Measurements from ENCODE around the gene GCAT.
"Not testable (repeated sequence)": the region's sequence is repeated elsewhere in the genome, so short reads cannot be mapped to it uniquely, and the experiment has no call there.

The GCAT gene

DNA sequence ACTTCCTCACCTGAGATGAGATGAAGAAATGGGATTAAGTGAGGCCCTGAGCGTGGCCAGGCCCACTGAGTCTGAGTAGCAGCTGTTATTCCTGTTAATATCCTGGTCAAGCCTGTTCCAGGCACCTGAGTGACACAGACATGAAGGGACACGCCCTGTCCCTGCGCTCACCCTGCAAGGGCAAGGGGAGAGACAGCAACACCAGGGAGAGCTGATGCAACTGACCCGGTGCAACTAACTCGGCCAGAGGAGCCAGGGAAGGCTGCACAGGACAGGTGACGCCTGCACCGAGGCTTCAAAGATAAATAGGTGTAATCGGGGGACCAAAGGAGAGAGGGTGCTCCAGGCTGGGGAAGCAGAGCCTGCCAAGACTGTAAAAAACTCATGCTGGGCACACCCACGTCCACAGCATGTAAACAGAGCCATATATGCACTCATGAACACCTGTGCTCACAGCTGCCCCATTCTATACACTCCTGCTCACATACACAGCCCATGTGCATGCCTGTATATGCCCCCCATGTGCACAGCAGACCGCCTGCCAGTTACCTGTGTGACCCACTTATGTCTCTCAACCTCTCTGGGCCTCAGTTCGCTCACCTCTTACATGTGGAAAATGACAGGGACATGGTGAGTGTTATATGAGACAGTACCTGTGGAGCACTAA is 22.8 kb upstream of the GCAT start:
- DNase-seq = no peak

DNA sequence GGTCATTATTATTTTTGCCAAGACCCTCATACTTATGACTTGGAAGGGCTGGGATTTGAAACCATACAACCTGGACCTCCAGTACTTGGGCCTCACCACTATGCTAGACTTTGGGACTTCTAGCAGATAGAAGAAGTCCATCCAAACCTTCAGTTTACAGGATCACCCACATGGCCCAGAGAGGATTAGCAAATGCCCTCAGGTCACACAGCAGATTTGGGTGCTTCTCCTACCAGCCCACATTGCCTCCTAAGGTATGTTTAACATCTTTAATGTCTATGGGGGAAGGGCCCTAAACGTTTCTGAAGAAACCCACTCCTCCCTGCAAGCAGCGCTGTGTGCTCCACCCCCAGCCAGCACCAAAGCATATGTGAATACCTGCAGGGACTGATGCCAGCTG is 17.5 kb upstream of the GCAT start:
- no peak for DNase-seq

DNA sequence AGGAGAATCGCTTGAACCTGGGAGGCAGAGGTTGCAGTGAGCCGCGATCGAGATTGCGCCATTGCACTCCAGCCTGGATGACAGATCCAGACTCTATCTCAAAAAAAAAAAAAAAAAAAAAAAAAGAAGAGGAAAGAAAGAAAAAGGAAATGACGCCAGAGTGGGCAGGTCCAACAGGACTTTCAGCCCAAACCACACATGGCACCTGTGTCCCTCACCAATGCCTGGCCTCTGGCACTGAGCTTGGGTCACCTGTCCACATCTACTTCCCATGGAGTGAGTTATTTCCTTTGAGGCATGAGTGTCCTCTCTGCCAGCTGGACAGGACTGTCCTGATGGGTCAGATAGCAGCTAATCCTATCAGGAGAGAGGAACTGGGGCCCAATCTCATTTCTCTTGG is 15.2 kb upstream of the GCAT start:
- DNase-seq = no peak

DNA sequence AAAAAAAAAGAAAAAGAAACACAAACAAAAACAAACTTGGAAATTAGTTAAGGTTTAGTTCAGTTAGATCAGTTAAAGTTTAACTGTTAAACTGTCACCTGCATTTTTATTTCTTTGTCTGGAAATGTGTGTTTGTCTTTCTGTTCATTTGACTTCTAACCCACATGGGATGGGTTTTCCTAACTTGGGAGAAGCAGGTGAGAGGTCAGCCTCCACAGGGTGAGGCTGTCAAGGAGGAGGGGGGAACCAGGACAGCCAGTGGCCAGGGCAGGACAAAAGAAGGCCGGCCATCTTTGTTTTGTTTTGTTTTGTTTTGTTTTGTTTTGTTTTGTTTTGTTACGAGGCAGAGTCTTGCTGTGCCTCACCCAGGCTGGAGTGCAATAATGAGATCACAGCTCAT is 13.4 kb upstream of the GCAT start:
- DNase-seq = no peak

DNA sequence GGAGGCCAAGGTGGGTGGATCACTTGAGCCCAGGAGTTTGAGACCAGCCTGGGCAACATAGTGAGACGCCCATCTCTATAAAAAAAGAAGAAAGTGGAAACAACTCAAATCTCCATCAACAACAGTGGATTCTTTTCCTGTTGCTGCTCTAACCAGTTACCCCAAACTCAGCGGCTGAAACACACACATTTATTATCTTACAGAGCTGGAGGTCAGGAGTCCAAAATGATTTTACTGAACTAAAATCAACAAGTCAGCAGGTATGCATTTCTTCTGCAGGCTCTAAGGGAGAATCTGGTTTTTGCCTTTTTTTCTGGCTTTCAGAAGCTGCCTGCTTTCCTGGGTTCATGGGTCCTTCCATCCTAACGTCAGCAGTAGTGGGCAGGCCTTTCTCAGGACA is 11.7 kb upstream of the GCAT start:
- DNase-seq = no peak

DNA sequence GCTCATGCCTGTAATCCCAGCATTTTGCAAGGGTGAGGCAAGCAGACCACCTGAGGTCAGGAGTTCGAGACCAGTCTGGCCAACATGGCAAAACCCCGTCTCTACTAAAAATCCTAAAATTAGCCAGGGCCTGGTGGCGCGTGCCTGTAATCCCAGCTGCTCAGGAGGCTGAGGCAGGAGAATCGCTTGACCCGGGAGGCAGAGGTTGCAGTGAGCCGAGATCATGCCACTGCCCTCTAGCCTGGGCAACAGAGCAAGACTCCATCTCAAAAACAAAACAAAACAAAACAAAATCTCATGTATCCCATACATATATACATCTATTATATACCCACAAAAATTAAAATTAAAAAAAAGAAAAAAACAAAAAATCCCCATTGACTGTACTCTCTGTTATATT is 10.5 kb upstream of the GCAT start:
- DNase-seq = not testable (repeated sequence)

DNA sequence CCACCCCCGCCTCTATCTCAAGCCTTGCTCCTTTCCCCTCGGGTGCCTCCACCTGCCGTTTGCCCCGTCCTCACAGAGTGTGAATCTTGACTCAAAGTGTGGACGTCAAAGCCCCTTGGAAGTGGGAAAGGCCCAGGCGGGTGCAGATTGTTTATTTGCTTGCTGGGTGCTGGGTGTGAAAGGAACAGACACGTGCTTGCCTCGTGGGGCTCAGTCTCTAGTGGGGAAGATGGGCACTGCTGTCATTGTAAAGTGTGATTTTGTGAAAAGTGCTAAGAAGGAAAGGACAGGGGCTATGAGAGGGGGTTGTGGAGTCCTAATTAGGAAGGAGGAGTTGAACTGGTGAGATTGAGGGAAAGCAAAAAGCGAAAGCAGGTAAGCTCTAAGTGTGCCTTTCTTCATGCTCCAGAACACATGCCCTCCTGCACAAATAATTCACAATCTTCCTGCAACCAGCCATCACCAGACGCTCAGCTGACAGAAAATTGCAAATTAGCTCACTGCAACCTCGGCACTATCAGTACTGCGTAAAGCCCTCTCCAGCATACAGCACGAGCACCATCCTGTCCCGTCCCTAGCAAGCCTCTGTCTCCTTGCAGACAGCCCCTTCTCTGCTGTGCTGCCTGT is 9.7 kb upstream of the GCAT start:
- no peak for DNase-seq

DNA sequence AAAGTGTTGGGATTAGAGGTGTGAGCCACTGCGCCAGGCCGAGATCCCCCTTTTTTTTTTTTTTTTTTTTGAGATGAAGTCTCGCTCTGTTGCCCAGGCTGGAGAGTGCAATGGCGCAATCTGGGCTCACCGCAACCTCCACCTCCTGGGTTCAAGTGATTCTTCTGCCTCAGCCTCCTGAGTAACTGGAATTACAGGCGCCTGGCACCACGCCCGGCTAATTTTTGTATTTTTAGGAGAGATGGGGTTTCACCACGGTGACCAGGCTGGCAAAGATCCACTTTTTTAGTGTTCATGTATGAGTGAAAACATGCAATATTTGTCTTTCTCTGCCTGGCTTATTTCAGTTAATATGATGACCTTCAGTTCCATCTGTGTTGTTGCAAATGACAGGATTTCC is 7.8 kb upstream of the GCAT start:
- not testable (repeated sequence) for DNase-seq

DNA sequence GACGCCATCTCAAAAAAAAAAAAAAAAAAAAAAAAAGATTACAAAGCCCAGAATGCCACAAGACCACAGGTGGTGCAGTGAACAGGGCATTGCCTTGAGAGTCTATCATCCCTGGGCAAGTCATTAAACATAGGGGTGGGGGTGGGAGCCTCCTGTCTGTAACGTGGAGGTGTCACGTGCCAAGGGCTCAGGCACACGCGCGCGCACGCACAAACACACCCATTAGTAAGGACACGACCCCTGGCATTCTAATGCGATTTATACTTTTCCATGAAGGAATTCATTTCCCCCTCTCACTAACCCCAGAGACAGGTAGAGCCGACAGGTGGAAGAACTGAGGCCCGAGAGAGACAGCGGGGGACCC is 5.8 kb upstream of the GCAT start:
- DNase-seq = no peak

DNA sequence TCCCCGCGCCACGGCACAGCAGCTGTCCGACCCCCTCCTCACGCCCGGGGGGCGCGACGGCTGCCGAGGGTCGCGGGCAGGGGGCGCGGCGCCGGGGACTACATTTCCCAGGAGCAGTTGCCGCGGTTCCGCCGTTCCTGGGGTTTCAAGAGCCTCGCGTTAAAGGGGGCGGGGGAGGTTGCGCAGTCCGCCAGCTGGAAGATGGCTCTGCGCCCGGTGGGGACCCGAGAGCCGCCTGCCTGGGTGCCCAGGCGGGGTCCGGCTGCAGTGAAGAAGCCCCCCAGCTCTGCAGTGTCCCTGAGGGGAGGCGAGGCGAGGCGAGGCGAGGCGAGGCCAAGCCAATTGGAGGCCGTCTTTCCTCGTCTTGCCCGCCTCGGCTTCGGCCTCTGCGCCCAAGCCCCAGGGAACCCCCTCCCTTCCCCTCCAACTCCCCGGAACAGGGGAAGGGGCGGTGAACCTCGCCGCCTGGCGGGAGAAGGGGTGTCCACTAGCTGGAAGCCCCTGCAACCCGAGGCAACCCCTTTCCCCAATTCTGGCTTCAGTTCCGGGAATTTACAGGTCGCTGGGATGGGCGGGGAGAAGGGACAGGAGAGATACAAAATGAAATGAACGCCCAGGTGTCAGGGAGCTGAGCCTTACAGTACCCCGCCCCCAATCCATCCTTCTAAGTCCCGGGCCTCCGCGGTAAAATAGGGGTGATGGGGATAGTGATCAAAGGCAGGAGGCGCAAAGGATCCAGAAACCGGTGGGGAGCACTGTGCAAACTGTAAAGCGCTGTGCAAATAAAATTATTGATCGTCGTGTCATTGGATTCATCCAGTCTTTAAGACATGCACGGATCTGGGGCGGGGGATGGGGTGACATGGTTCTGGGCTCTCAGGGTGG is 5.2 kb upstream of the GCAT start:
- DNase-seq = no peak

DNA sequence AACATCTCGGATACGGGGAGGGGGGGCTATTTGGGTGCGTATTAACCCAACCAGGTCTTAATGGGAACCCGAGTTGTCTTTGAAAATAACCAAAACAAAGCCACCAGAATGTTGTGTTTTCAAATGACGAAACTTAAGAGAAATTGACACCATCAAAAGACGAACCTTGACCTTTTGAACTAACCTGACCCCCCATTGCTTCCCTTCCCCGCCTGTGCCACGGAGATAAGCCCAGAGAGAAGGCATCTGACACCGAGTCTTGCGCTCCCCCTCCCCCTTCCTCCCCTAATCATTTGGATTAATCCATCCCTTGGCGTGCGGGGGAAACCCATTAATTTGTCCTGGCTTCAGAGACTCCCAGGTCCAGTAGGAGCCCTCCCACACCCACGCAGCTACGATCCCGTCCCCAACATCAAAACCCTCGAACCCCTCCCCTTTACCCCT is 4.5 kb upstream of the GCAT start:
- no peak for DNase-seq

DNA sequence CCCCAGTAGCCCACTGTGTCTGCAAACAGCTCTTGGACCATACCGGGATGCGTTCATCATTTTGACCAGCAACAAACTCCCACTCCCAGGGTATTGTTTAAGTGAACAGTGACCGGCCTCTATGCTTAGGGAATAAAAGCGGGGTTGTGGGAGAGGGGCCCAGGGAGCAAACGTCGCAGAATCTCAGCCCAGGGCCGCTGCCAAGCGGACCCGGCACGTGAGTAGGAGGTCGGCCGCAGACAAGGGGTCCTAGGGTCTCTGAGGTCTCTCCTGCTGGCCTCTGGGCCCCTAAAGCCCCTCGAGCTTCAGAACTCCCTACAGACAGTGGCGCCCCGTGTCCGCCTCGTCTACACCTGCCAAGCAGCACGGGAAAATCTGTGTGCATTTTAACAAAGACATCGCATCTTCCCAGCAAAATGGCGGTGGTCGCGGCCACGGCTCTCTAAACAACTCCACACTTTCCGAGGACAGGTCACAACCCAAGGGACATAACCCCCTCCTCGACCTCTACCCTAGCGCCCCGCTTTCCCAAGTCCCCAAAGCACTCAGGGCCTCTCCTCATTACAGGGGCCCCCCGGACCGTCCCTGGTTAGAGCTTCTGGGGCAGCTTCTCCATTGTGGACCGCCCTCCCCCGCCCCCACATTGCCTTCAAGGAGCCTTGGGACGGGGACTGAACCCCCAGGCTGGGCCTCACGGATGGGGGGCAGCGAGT is 3.9 kb upstream of the GCAT start:
- no peak for DNase-seq

DNA sequence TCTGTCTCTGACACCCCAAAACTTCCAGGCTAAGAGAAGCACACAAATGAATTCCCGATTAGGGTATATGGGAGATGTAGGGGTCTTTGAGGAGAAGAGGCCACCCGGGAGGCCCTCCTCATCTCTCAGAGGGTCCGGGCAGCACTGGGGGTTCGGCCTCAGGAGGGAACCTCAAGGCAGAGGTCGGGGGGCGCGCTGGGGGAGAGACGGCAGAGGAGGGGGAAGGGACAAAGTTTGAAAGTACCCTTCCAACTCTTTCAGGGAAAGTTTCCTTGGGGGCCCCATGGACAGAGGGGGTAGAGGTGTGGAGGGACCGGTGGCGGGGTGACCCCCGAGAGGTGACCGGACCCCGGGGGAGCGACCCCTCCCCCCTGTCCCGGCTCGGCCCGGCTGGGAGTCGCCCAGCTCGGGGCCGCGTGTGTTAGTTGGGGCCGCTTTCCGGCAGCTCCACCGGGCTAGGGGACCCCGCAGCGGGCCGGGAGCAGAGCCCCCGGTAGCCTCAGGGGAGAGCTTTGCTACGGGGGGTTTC is 3.3 kb upstream of the GCAT start:
- no peak for DNase-seq

DNA sequence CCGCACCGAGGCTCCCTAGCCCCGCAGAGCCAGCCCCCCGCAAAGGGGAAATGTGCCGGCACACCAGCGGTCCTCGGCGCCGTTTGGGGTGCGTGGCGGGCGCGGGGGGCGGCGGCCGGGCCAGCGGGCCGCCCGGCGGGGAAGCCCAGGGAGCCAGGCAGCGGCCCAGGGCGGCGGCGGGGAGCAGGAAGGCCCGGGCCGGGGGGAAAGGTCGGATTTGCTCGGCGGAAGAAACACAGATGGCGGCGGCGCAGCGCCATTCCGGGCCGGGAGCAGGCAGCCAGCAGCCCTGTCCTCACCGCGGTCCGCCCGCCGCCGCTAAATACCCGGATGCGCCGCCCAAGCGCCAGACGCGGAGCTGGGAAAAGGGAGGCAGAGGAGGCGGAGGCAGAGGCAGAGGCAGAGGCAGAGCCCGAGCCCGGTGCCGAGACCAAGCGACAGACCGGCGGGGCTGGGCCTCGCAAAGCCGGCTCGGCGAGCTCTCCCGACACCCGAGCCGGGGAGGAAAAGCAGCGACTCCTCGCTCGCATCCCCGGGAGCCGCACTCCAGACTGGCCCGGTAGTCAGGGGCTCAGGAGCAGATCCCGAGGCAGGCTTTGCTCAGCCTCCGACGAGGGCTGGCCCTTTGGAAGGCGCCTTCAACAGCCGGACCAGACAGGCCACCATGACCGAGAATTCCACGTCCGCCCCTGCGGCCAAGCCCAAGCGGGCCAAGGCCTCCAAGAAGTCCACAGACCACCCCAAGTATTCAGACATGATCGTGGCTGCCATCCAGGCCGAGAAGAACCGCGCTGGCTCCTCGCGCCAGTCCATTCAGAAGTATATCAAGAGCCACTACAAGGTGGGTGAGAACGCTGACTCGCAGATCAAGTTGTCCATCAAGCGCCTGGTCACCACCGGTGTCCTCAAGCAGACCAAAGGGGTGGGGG is 2.6 kb upstream of the GCAT start:
- no peak for DNase-seq

DNA sequence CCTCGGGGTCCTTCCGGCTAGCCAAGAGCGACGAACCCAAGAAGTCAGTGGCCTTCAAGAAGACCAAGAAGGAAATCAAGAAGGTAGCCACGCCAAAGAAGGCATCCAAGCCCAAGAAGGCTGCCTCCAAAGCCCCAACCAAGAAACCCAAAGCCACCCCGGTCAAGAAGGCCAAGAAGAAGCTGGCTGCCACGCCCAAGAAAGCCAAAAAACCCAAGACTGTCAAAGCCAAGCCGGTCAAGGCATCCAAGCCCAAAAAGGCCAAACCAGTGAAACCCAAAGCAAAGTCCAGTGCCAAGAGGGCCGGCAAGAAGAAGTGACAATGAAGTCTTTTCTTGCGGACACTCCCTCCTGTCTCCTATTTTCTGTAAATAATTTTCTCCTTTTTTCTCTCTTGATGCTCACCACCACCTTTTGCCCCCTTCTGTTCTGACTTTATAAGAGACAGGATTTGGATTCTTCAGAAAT is 1.9 kb upstream of the GCAT start:
- DNase-seq = no peak

DNA sequence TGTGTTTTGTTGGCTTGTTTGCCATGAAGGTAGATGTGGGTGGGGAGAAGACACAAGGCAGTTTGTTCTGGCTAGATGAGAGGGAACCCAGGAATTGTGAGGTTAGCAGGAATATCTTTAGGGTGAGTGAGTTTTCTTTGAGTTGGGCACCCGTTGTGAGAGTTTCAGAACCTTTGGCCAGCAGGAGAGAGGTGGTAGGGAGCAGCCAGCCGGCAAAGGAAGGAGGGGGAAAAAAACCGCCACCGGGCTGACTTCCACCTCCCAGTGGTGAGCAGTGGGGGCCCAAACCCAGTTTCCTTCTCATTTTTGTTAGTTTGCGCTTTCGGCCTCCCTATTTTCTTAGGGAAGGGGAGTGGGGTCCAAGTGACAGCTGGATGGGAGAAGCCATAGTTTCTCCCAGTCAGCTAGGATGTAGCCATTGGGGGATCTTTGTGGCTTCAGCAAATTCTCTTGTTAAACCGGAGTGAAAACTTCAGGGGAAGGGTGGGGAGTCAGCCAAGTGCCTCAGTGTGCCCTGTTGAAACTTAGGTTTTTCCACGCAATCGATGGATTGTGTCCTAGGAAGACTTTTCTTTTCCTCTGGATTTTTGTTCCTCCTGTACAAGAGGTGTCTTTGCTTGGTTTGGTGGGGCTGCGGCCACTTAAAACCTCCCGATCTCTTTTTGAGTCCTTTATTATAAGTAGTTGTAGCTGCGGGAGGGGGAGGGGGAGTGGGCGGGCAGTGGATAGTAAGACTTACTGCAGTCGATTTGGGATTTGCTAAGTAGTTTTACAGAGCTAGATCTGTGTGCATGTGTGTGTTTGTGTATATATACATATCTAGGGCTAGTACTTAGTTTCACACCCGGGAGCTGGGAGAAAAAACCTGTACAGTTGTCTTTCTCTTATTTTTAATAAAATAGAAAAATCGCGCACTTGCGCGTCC is 1.1 kb upstream of the GCAT start:
- peak; percentile 37 for DNase-seq

DNA sequence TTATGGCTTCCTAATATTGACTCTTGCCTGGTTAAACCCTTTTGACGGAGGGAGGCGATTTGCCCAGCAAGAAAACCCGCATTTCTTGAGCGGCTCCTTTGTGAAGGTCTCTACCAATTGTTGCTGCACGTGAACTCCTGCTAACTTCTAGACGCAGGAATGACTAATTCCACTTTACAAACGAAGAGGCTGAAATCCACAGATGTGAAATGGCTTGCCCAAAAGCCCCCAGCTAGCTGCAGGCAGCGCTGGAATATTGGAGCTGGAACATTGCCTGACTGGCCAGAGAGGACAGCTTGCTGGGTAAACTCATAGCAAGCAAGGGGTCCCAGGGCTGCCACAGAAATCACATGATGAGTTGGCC is 542 bp downstream of the GCAT start:
- DNase-seq = no peak

DNA sequence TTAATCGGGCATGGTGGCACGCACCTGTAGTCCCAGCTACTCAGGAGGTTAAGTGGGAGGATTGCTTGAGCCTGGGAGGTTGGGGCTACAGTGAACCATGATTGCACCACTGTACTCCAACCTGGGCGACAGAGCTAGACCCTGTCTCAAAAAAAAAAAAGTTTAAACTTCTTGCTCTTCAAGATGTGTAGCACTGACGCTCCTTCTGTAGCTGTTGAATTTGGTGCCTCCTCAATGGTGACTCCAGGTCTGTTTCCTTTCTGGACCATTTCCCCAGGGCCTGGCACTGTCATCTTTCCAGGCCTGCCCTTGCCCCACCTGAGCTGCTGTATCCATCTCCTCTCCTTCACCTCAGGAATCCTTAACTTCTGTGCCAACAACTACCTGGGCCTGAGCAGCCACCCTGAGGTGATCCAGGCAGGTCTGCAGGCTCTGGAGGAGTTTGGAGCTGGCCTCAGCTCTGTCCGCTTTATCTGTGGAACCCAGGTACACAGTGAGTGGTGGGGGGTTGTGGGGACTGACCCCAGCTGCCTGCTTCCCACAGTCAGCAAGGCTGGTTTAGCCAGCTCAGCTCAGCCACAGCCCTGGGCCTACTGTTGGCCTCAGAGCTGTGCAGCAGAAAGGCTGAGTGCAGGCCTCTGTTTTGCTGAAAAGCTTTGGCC is 2.1 kb downstream of the GCAT start:
- no peak for DNase-seq

DNA sequence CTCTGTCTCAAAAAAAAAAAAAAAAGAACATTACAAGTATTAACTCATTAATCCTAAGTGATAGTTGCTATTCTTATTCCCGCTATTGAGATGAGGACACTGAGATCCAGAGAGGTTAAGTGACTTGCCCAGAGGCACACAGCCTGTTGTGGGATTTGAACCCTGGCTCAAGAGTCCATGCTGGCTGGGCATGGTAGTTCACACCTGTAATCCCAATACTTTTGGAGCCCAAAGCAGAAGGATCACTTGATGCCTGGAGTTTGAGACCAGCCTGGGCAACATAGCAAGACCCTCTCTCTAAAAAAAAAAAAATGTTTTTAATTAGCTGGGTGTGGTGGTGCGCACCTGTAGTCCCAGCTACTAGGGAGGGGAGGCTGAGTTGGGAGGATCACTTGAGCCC is 4.1 kb downstream of the GCAT start:
- DNase-seq = no peak

All from KG1 (cell line).